Mesenchymal stem cell (in vitro differentiated cells and primary cell): ENCODE results near the gene RAPGEF1.

Experiments
- DNase-seq: peaks from one replicate; pipeline ENCODE4 v3.0.0-alpha.2; 2013
- H2AFZ ChIP-seq: one replicate; pipeline ENCODE4 v1.6.1; 2013; ENCODE audit warnings: low read depth, mild to moderate bottlenecking, control low read depth, inconsistent platforms, low read length, moderate library complexity
- H2AK5ac ChIP-seq: 2 replicates; pipeline ENCODE4 v1.6.1; 2013; ENCODE audit warnings: low read length, moderate library complexity, mild to moderate bottlenecking, inconsistent platforms; ENCODE audit not compliant: severe bottlenecking
- H2BK120ac ChIP-seq: one replicate; pipeline ENCODE4 v1.6.1; 2013; ENCODE audit warnings: low read depth, mild to moderate bottlenecking, inconsistent platforms, low read length, moderate library complexity
- H2BK12ac ChIP-seq, 2 experiments: one replicate each; pipeline ENCODE4 v1.6.1; 2013; ENCODE audit warnings: inconsistent platforms in 2 of 2, low read length in 2 of 2, mild to moderate bottlenecking in 2 of 2, moderate library complexity in 2 of 2, control low read depth in 1 of 2
- H2BK15ac ChIP-seq: one replicate; pipeline ENCODE4 v1.6.1; 2013; ENCODE audit warnings: mild to moderate bottlenecking, low read depth, inconsistent platforms; ENCODE audit not compliant: poor library complexity, severe bottlenecking
- H2BK5ac ChIP-seq: 2 replicates; pipeline ENCODE4 v1.6.1; 2013; ENCODE audit warnings: low read depth, mild to moderate bottlenecking, low read length, control low read depth, inconsistent platforms; ENCODE audit not compliant: poor library complexity, severe bottlenecking
- H3K14ac ChIP-seq, 2 experiments: one replicate each; pipeline ENCODE4 v1.6.1; 2013; ENCODE audit warnings: inconsistent platforms in 2 of 2, low read length in 2 of 2, control low read depth in 1 of 2, mild to moderate bottlenecking in 1 of 2, moderate library complexity in 1 of 2
- H3K18ac ChIP-seq, 2 experiments: one replicate each; pipeline ENCODE4 v1.6.1; 2013; ENCODE audit warnings: inconsistent platforms in 2 of 2, low read length in 2 of 2, control low read depth in 1 of 2, low read depth in 1 of 2, mild to moderate bottlenecking in 1 of 2
- H3K23ac ChIP-seq, 2 experiments: one replicate each; pipeline ENCODE4 v1.6.1; 2013; ENCODE audit warnings: inconsistent platforms in 2 of 2, low read length in 2 of 2, mild to moderate bottlenecking in 2 of 2, moderate library complexity in 2 of 2, control low read depth in 1 of 2
- H3K27ac ChIP-seq: 2 replicates; pipeline ENCODE4 v1.5.1; 2013; ENCODE audit warnings: mild to moderate bottlenecking, moderate library complexity, low read length, control low read depth, inconsistent platforms; ENCODE audit not compliant: poor library complexity, severe bottlenecking
- H3K27me3 ChIP-seq, 2 experiments: 2 replicates each; pipeline versions ENCODE4 v1.6.1 to v1.7.0; 2013; ENCODE audit warnings: low read length in 2 of 2, mild to moderate bottlenecking in 2 of 2, moderate library complexity in 2 of 2, control low read depth in 1 of 2, inconsistent platforms in 1 of 2; ENCODE audit not compliant: control insufficient read depth in 1 of 2, insufficient read depth in 1 of 2
- H3K36me3 ChIP-seq, 2 experiments: 2 replicates each; pipeline versions ENCODE4 v1.6.1 to v1.7.0; 2013; ENCODE audit warnings: low read length in 2 of 2, control low read depth in 1 of 2, inconsistent platforms in 1 of 2, low read depth in 1 of 2, mild to moderate bottlenecking in 1 of 2; ENCODE audit not compliant: insufficient read depth in 2 of 2, control insufficient read depth in 1 of 2
- H3K4ac ChIP-seq, 2 experiments: one replicate each; pipeline ENCODE4 v1.6.1; 2013; ENCODE audit warnings: inconsistent platforms in 2 of 2, low read length in 2 of 2, mild to moderate bottlenecking in 2 of 2, moderate library complexity in 2 of 2, control low read depth in 1 of 2, low read depth in 1 of 2
- H3K4me1 ChIP-seq: 2 replicates; pipeline ENCODE4 v1.6.1; 2013; ENCODE audit warnings: low read depth, low read length, control low read depth; ENCODE audit not compliant: control insufficient read depth, insufficient read depth
- H3K4me2 ChIP-seq: 2 replicates; pipeline ENCODE4 v1.6.1; 2013; ENCODE audit warnings: low read length, mild to moderate bottlenecking, inconsistent platforms; ENCODE audit not compliant: poor library complexity, severe bottlenecking
- H3K4me3 ChIP-seq, 2 experiments: 2 replicates each; pipeline versions ENCODE4 v1.5.1 to v1.7.0; 2013; ENCODE audit warnings: low read length in 2 of 2, mild to moderate bottlenecking in 2 of 2, control low read depth in 1 of 2, low read depth in 1 of 2; ENCODE audit not compliant: insufficient read depth in 1 of 2
- H3K79me1 ChIP-seq: replicated peaks from 2 replicates; pipeline ENCODE4 v1.6.1; 2013; ENCODE audit warnings: mild to moderate bottlenecking, control low read depth, low read length, inconsistent platforms; ENCODE audit not compliant: poor library complexity, severe bottlenecking
- H3K9ac ChIP-seq: 2 replicates; pipeline ENCODE4 v1.7.0; 2013; ENCODE audit warnings: mild to moderate bottlenecking, low read length, moderate library complexity
- H3K9me3 ChIP-seq: 2 replicates; pipeline ENCODE4 v1.7.0; 2013; ENCODE audit warnings: mild to moderate bottlenecking, low read length; ENCODE audit not compliant: control insufficient read depth
- H4K8ac ChIP-seq: one replicate; pipeline ENCODE4 v1.6.1; 2013; ENCODE audit warnings: inconsistent platforms, mild to moderate bottlenecking, low read length, moderate library complexity
- H4K91ac ChIP-seq: one replicate; pipeline ENCODE4 v1.6.1; 2013; ENCODE audit warnings: mild to moderate bottlenecking, low read length, inconsistent platforms
- WGBS: methylation state at CpG from one replicate; pipeline ENCODE4 v1.1.7; 2013; ENCODE audit warnings: mixed read lengths; 5-methylcytosine and 5-hydroxymethylcytosine counted together

RAPGEF1 gene

GRCh38 chr9:131611586-131612315 lies 128.1 kb downstream of the RAPGEF1 start:
- Histone ChIP-seq H3K36me3 (peaks cover 36 to 56% of the 10 kb centered on the region in 2 experiments), H2BK12ac (no peak overlapping the region), H3K14ac (no peak overlapping the region), H4K91ac (no peak overlapping the region), H3K4me1 (peaks cover 27% of the 10 kb centered on the region), H3K9me3 (no peaks in the 10 kb centered on the region), H3K27me3 (no peaks in the 10 kb centered on the region), H3K4ac (no peak overlapping the region), H2AK5ac (no peak overlapping the region), H3K18ac (no peak overlapping the region), H2AFZ (no peak overlapping the region), H3K4me2 (no peak overlapping the region), H4K8ac (no peak overlapping the region), H3K79me1 (peaks cover 4% of the 10 kb centered on the region), H2BK120ac (no peak overlapping the region), H2BK15ac (no peak overlapping the region), H3K9ac (no peak overlapping the region), H3K4me3 (no peak overlapping the region), H2BK5ac (no peak overlapping the region), H3K27ac (no peak overlapping the region), H3K23ac (no peak overlapping the region)
- DNase-seq, result no peak
- WGBS, result 94% methylated on average over 11 of the region's 11 CpGs

- Histone ChIP-seq H3K27me3 (no peaks in the 10 kb centered on the region), H3K18ac (no peak overlapping the region), H3K4me3 (peak overlapping the region in 1 of 2 experiments; percentile 59), H2AFZ (no peak overlapping the region), H3K14ac (no peak overlapping the region), H3K9ac (peak overlapping the region; percentile 76), H4K91ac (no peak overlapping the region), H3K27ac (no peak overlapping the region), H3K4me1 (peaks cover 31% of the 10 kb centered on the region), H2BK5ac (no peak overlapping the region), H3K36me3 (peaks cover 35 to 52% of the 10 kb centered on the region in 2 experiments), H3K23ac (no peak overlapping the region), H3K4me2 (no peak overlapping the region), H3K9me3 (no peaks in the 10 kb centered on the region), H3K4ac (no peak overlapping the region), H4K8ac (no peak overlapping the region), H2AK5ac (peak overlapping the region; percentile 2), H2BK12ac (no peak overlapping the region), H2BK120ac (no peak overlapping the region), H2BK15ac (no peak overlapping the region), H3K79me1 (peaks cover 4% of the 10 kb centered on the region)
- WGBS, result 100% methylated on average over 7 of the region's 7 CpGs
- no peak for DNase-seq
Measured at GRCh38 chr9:131610231-131610761, 129.6 kb downstream of the RAPGEF1 start.

- WGBS, result 55% methylated on average over 13 of the region's 14 CpGs
- Histone ChIP-seq H3K18ac (peak overlapping the region in 1 of 2 experiments; percentile 47), H3K4me2 (peak overlapping the region; percentile 45), H2BK15ac (no peak overlapping the region), H2BK5ac (no peak overlapping the region), H4K8ac (no peak overlapping the region), H3K4me1 (peaks cover 31% of the 10 kb centered on the region), H3K79me1 (peaks cover 4% of the 10 kb centered on the region), H3K27me3 (no peaks in the 10 kb centered on the region), H2AFZ (no peak overlapping the region), H2BK120ac (no peak overlapping the region), H3K9ac (peak overlapping the region; percentile 76), H3K9me3 (no peaks in the 10 kb centered on the region), H4K91ac (no peak overlapping the region), H3K23ac (no peak overlapping the region), H2BK12ac (peak overlapping the region in 1 of 2 experiments; percentile 6), H3K27ac (peak overlapping the region; percentile 90), H3K36me3 (peaks cover 34 to 53% of the 10 kb centered on the region in 2 experiments), H3K4ac (peak overlapping the region; percentile 13 to 30), H3K4me3 (peak overlapping the region in 1 of 2 experiments; percentile 59), H3K14ac (peak overlapping the region in 1 of 2 experiments; percentile 44), H2AK5ac (peak overlapping the region; percentile 12)
- peak; percentile 68 for DNase-seq
Measured at GRCh38 chr9:131609099-131609830, 130.6 kb downstream of the RAPGEF1 start.

- H3K27ac ChIP-seq, result peak overlapping the region; percentile 90
- DNase-seq, result peak; percentile 86
- peaks cover 36 to 53% of the 10 kb centered on the region in 2 experiments for H3K36me3 ChIP-seq
- H3K23ac ChIP-seq, result no peak overlapping the region
- peaks cover 5% of the 10 kb centered on the region for H3K79me1 ChIP-seq
- H3K27me3 ChIP-seq, result no peaks in the 10 kb centered on the region
- H4K91ac ChIP-seq, result no peak overlapping the region
- peak overlapping the region; percentile 45 for H3K4me2 ChIP-seq
- no peak overlapping the region for H2BK120ac ChIP-seq
- H3K4ac ChIP-seq, result no peak overlapping the region
- no peak overlapping the region for H3K14ac ChIP-seq
- H3K18ac ChIP-seq, result peak overlapping the region; percentile 21 to 63
- H2BK12ac ChIP-seq, result peak overlapping the region in 1 of 2 experiments; percentile 60
- peak overlapping the region in 1 of 2 experiments; percentile 59 for H3K4me3 ChIP-seq
- no peak overlapping the region for H2BK15ac ChIP-seq
- H3K4me1 ChIP-seq, result peaks cover 31% of the 10 kb centered on the region
- no peaks in the 10 kb centered on the region for H3K9me3 ChIP-seq
- peak overlapping the region; percentile 76 for H3K9ac ChIP-seq
- no peak overlapping the region for H2AFZ ChIP-seq
- H2BK5ac ChIP-seq, result peak overlapping the region; percentile 71
- no peak overlapping the region for H2AK5ac ChIP-seq
- H4K8ac ChIP-seq, result peak overlapping the region; percentile 45
- WGBS, result 5% methylated on average over 12 of the region's 12 CpGs
Measured at GRCh38 chr9:131608493-131609037, 131.3 kb downstream of the RAPGEF1 start.
